ENCODE data around the gene ARHGAP32.

- TF ChIP-seq POLR2AphosphoS5 (IDR thresholded peaks at IDR 0.05; ENCODE audit: low read depth, low read length) (no peak), TAF1 (IDR thresholded peaks at IDR 0.05; ENCODE audit: low read depth, low read length) (no peak), PAX5 (IDR thresholded peaks at IDR 0.05; ENCODE audit: insufficient read depth, low read length, severe bottlenecking) (no peak), POLR2A (IDR thresholded peaks at IDR 0.05; ENCODE audit: low read depth, low read length) (no peak)
These were observed 253.8 kb downstream of the ARHGAP32 start for GRCh38 chr11:128938156-128938885.
